ENCODE measurements around the gene KANSL1. TPM values are rescaled to one million over a fixed set of nuclear protein-coding genes. Genes with fewer than 3 reads are reported as not detected.

KANSL1 gene
- total and polyA plus RNA-seq, 3 experiments from 2014 or later: 20.9 to 70.7 (median 69.2) TPM

- Mint-ChIP-seq H3K36me3 (no peaks in the 10 kb centered on the region), H3K27me3 (peaks cover 0 to 1% of the 10 kb centered on the region in 2 donors), H3K27ac (peak overlapping the region in 1 of 8 donors; percentile 42), H3K4me1 (peaks cover 0 to 3% (median 2%) of the 10 kb centered on the region in 3 donors), H3K4me3 (no peak overlapping the region), H3K9me3 (no peaks in the 10 kb centered on the region)
- H3K27ac ChIP-seq (ENCODE audit: low read depth, low read length): no peak overlapping the region
- CTCF ChIA-PET: interaction anchor here (5.1 to 5.6 kb wide), 2 partner anchors 45 to 213 kb away, joined by 37 to 54 read pairs; no protein-coding TSS in a partner anchor
- no peaks in the 10 kb centered on the region for H3K27me3 ChIP-seq (ENCODE audit: insufficient read depth, low read length, poor library complexity, severe bottlenecking)
- H3K36me3 ChIP-seq (ENCODE audit: insufficient read depth, low read length): no peaks in the 10 kb centered on the region
- no peaks in the 10 kb centered on the region for H3K9me3 ChIP-seq (ENCODE audit: low read length)
- H3K4me3 ChIP-seq (ENCODE audit: low read length): no peak overlapping the region
- POLR2A ChIA-PET: no interaction called here
- DNase-seq: no peak
- peaks cover 4% of the 10 kb centered on the region for H3K4me1 ChIP-seq (ENCODE audit: insufficient read depth, low read length)
These were observed 193.3 kb downstream of the KANSL1 start for GRCh38 chr17:45999900-46000290.

GRCh38 chr17:45998987-45999899 lies 194.0 kb downstream of the KANSL1 start, which contains the start of gene STH:
Gene STH (plus strand): TSS chr17:45999250. CDS start chr17:45999280, 30 bp downstream.
- Mint-ChIP-seq H3K4me3 (no peak within 1 kb of the TSS), H3K27me3 (peaks cover 0 to 1% of the 10 kb centered on the region in 2 donors), H3K4me1 (peaks cover 0 to 3% (median 0%) of the 10 kb centered on the region in 3 donors), H3K27ac (peak within 1 kb of the TSS in 1 of 8 donors; percentile 42), H3K36me3 (no peaks in the 10 kb centered on the region), H3K9me3 (no peaks in the 10 kb centered on the region)
- Histone ChIP-seq H3K36me3 (ENCODE audit: insufficient read depth, low read length) (no peaks in the 10 kb centered on the region), H3K9me3 (ENCODE audit: low read length) (no peaks in the 10 kb centered on the region), H3K4me3 (ENCODE audit: low read length) (no peak within 1 kb of the TSS), H3K27ac (ENCODE audit: low read depth, low read length) (no peak within 1 kb of the TSS), H3K27me3 (ENCODE audit: insufficient read depth, low read length, poor library complexity, severe bottlenecking) (no peaks in the 10 kb centered on the region), H3K4me1 (ENCODE audit: insufficient read depth, low read length) (peaks cover 4% of the 10 kb centered on the region)
- DNase-seq: no peak
- CTCF ChIA-PET: interaction anchor here (2.2 kb wide), 1 partner anchor 214 kb away, joined by 6 read pairs; no protein-coding TSS in a partner anchor
- POLR2A ChIA-PET: no interaction called here

- Mint-ChIP-seq H3K27me3 (peaks cover 0 to 1% of the 10 kb centered on the region in 2 donors), H3K36me3 (no peaks in the 10 kb centered on the region), H3K4me1 (peaks cover 0 to 2% (median 0%) of the 10 kb centered on the region in 3 donors), H3K27ac (no peak overlapping the region), H3K4me3 (no peak overlapping the region), H3K9me3 (no peaks in the 10 kb centered on the region)
- DNase-seq: no peak
- Histone ChIP-seq H3K27ac (ENCODE audit: low read depth, low read length) (no peak overlapping the region), H3K4me3 (ENCODE audit: low read length) (no peak overlapping the region), H3K9me3 (ENCODE audit: low read length) (no peaks in the 10 kb centered on the region), H3K27me3 (ENCODE audit: insufficient read depth, low read length, poor library complexity, severe bottlenecking) (no peaks in the 10 kb centered on the region), H3K36me3 (ENCODE audit: insufficient read depth, low read length) (no peaks in the 10 kb centered on the region), H3K4me1 (ENCODE audit: insufficient read depth, low read length) (peaks cover under 1% of the 10 kb centered on the region)
- ChIA-PET CTCF (interaction anchor here (2.2 kb wide), 1 partner anchor 215 kb away, joined by 6 read pairs; no protein-coding TSS in a partner anchor), POLR2A (no interaction called here)
These were observed 195.6 kb downstream of the KANSL1 start for GRCh38 chr17:45997624-45998023.

- DNase-seq: no peak
- POLR2A ChIA-PET: no interaction called here
- no peaks in the 10 kb centered on the region for H3K9me3 Mint-ChIP-seq
- Histone ChIP-seq H3K27me3 (ENCODE audit: insufficient read depth, low read length, poor library complexity, severe bottlenecking) (no peaks in the 10 kb centered on the region), H3K27ac (ENCODE audit: low read depth, low read length) (no peak overlapping the region), H3K4me1 (ENCODE audit: insufficient read depth, low read length) (no peaks in the 10 kb centered on the region), H3K9me3 (ENCODE audit: low read length) (no peaks in the 10 kb centered on the region), H3K4me3 (ENCODE audit: low read length) (no peak overlapping the region), H3K36me3 (ENCODE audit: insufficient read depth, low read length) (no peaks in the 10 kb centered on the region)
- CTCF ChIA-PET: interaction anchor here (2.2 kb wide), 1 partner anchor 216 kb away, joined by 6 read pairs; no protein-coding TSS in a partner anchor
- H3K27ac Mint-ChIP-seq: no peak overlapping the region
- no peak overlapping the region for H3K4me3 Mint-ChIP-seq
- no peaks in the 10 kb centered on the region for H3K36me3 Mint-ChIP-seq
- H3K4me1 Mint-ChIP-seq: no peaks in the 10 kb centered on the region
- H3K27me3 Mint-ChIP-seq: peaks cover 0 to 1% of the 10 kb centered on the region in 2 donors
These were observed 196.1 kb downstream of the KANSL1 start for GRCh38 chr17:45997166-45997565.

- no peaks in the 10 kb centered on the region for H3K4me1 Mint-ChIP-seq
- CTCF ChIA-PET: no interaction called here
- no peak overlapping the region for H3K4me3 Mint-ChIP-seq
- H3K4me3 ChIP-seq (ENCODE audit: low read length): no peak overlapping the region
- H3K9me3 Mint-ChIP-seq: no peaks in the 10 kb centered on the region
- no peaks in the 10 kb centered on the region for H3K9me3 ChIP-seq (ENCODE audit: low read length)
- no peak for DNase-seq
- no peak overlapping the region for H3K27ac Mint-ChIP-seq
- POLR2A ChIA-PET: no interaction called here
- H3K27me3 ChIP-seq (ENCODE audit: insufficient read depth, low read length, poor library complexity, severe bottlenecking): no peaks in the 10 kb centered on the region
- H3K36me3 Mint-ChIP-seq: no peaks in the 10 kb centered on the region
- H3K27ac ChIP-seq (ENCODE audit: low read depth, low read length): no peak overlapping the region
- no peaks in the 10 kb centered on the region for H3K4me1 ChIP-seq (ENCODE audit: insufficient read depth, low read length)
- no peaks in the 10 kb centered on the region for H3K36me3 ChIP-seq (ENCODE audit: insufficient read depth, low read length)
- peaks cover 0 to 1% of the 10 kb centered on the region in 2 donors for H3K27me3 Mint-ChIP-seq
These were observed 196.8 kb downstream of the KANSL1 start for GRCh38 chr17:45996282-45996937.

GRCh38 chr17:45995627-45996270 lies 197.5 kb downstream of the KANSL1 start:
- ChIA-PET POLR2A (no interaction called here), CTCF (no interaction called here)
- DNase-seq: no peak
- Histone ChIP-seq H3K27me3 (ENCODE audit: insufficient read depth, low read length, poor library complexity, severe bottlenecking) (no peaks in the 10 kb centered on the region), H3K4me3 (ENCODE audit: low read length) (no peak overlapping the region), H3K4me1 (ENCODE audit: insufficient read depth, low read length) (no peaks in the 10 kb centered on the region), H3K27ac (ENCODE audit: low read depth, low read length) (no peak overlapping the region), H3K9me3 (ENCODE audit: low read length) (no peaks in the 10 kb centered on the region), H3K36me3 (ENCODE audit: insufficient read depth, low read length) (no peaks in the 10 kb centered on the region)
- Mint-ChIP-seq H3K9me3 (no peaks in the 10 kb centered on the region), H3K27ac (no peak overlapping the region), H3K4me1 (no peaks in the 10 kb centered on the region), H3K4me3 (no peak overlapping the region), H3K27me3 (peaks cover 0 to 1% of the 10 kb centered on the region in 2 donors), H3K36me3 (no peaks in the 10 kb centered on the region)

GRCh38 chr17:45994987-45995386 lies 198.2 kb downstream of the KANSL1 start:
- H3K27ac ChIP-seq (ENCODE audit: low read depth, low read length): no peak overlapping the region
- H3K36me3 Mint-ChIP-seq: no peaks in the 10 kb centered on the region

More at GRCh38 chr17:45994987-45995386, 198.2 kb downstream of the KANSL1 start:
- Mint-ChIP-seq H3K4me3 (no peak overlapping the region), H3K27ac (no peak overlapping the region), H3K9me3 (no peaks in the 10 kb centered on the region), H3K27me3 (peaks cover 0 to 1% of the 10 kb centered on the region in 2 donors), H3K4me1 (no peaks in the 10 kb centered on the region)
- no peaks in the 10 kb centered on the region for H3K9me3 ChIP-seq (ENCODE audit: low read length)
- DNase-seq: no peak
- ChIA-PET POLR2A (no interaction called here), CTCF (no interaction called here)
- H3K27me3 ChIP-seq (ENCODE audit: insufficient read depth, low read length, poor library complexity, severe bottlenecking): no peaks in the 10 kb centered on the region
- H3K4me1 ChIP-seq (ENCODE audit: insufficient read depth, low read length): no peaks in the 10 kb centered on the region
- H3K36me3 ChIP-seq (ENCODE audit: insufficient read depth, low read length): no peaks in the 10 kb centered on the region
- H3K4me3 ChIP-seq (ENCODE audit: low read length): no peak overlapping the region

Measured in CD8-positive, alpha-beta memory T cell (primary cell).